NK-92 (cell line): ENCODE results near the gene SPIC.
"Not testable (repeated sequence)": the region's sequence is repeated elsewhere in the genome, so short reads cannot be mapped to it uniquely, and the experiment has no call there.

ENCODE experiments used
- DNase-seq: peaks from one replicate; lab custom pipeline; 2025; ENCODE audit not compliant: unreplicated experiment; lab: John Stamatoyannopoulos, UW

SPIC gene

DNA sequence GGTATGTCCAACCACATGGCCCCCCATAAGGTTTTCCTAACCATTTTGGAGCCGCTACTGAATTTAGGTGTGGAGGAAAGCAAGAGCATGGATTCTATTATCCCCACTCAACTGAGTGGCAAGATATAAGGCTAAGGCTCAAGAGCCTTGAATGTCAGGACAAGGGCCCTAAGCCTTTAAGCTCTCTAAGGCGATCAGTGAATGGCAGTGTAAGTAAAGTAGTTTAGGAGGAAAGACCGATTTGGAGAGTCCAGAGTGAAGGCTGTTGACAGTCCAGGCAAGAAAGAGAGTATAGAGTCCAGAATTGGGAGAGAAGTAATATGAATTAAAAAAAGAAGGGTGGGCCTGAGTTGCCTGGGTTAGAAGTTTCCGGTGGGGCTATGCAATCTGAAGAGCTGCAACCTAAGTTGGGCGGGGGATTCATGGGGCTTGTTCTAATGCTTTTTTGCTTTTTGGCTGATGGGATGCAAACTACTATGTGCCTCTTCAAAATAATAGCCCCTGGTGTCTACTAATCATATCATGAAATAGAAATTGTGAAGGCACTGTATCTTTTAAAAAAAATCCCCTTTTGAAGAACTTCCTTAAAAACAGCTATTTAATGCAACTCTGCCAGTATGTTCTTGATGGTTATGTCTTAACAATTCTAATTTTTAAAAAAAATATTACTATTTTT, at the start of gene SPIC:
Gene SPIC, plus strand, starts transcription at position 626 of the 676 bp plus-strand sequence. CDS start 1,569 bp downstream, outside the sequence.
- DNase-seq: no peak

DNA sequence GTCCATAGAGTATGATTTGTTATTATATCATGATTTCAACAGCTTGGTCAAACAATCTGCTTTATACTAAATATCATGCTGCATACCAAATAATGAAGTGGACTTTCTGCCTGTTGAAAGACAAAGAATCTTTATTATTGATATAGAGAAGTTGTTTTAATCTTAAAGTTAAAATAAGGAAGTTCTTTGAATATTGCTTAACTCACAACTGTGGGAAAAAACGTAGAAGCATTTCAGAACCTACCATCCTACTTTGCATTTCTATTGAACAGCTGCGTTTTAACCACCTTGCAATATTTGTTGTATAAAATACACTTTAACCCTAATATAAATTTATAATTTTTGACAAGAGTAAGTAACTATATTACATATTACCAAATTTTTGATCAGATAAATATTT, 44.7 kb upstream of the SPIC start:
- DNase-seq: no peak

DNA sequence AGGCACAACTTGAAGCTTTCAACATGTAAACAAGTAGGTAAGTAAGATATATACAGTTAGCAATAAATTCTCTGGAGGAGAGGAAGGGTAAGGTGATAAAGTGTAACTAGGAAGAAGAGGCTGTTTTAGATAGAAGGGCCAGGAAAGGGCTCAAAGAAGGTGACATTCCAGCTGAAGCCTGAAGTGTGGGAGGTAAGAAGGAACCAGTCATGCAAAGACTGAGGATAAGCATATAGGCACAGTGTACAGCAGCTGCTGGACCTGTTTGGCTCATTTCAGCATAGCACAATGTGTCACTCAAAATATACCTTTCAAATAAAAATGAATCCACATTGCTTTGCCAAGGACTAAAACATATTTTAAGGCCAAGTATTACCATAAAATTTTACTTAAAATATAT, 39.0 kb upstream of the SPIC start:
- DNase-seq: no peak

DNA sequence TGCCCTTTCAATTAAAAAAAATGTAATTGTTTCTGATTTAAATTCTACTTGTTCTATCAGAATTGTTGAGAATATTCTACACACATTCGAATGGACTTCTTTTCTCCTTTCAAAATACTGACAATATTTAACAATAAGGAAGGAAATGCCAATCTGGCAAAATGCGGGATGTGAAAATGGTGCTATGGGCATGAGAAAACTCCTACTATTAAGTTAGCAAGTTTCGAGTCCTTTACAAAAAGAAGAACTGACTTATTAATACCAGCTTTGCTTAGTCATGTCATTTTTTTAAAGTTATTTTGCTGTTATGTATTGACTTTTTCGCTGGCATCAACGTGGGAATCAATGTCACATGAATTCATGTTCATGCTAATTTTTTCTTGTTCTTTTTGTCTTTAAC, 35.9 kb upstream of the SPIC start:
- DNase-seq: no peak

DNA sequence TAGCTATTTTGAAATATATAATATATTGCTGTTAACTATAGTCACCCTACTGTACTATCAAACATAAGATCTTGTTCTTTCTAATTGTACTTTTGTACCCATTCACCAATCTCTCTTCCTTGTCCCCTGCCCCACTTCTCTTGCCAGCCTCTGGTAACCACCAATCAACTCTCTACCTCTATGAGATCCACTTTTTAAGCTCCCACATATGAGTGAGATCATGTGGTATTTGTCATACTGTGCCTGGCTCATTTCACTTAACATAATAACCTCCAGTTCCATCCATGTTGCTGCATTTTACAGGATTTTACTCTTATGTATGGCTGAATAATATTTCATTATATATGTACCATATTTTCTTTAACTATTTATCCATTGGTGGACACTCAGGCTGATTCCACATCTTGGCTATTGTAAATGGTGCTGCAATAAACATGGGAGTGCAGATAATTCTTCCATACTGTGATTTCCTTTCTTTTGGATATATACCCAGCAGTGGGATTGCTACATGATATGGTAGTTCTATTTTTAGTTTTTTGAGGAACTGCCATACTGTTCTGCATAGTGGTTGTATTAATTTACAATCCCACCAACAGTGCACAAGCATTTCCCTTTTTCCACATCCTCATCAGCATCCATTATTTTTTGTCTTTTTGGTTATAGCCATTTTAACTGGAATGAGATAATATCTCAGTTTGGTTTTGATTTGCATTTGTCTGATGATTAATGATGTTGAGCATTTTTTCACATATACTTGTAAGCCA, 33.5 kb upstream of the SPIC start:
- DNase-seq: no peak

DNA sequence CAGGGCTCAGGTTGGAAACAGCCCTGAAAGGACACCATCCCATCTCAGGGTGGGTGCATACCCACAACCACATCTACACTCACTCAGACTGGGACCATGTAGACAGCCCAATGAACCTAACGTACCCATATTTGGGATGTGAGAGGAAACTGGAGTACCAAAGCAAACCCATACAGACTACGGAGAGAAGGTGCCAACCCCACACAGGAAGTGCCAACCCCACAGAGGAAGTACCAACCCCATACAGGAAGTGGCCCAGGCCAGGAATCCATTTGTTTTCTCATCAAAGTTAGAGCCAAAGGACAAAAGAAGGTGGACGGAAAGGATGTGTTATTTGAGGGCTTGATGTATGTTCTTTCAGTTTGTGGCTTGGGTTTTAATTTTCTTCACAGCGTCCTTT, 19.5 kb upstream of the SPIC start:
- no peak for DNase-seq

DNA sequence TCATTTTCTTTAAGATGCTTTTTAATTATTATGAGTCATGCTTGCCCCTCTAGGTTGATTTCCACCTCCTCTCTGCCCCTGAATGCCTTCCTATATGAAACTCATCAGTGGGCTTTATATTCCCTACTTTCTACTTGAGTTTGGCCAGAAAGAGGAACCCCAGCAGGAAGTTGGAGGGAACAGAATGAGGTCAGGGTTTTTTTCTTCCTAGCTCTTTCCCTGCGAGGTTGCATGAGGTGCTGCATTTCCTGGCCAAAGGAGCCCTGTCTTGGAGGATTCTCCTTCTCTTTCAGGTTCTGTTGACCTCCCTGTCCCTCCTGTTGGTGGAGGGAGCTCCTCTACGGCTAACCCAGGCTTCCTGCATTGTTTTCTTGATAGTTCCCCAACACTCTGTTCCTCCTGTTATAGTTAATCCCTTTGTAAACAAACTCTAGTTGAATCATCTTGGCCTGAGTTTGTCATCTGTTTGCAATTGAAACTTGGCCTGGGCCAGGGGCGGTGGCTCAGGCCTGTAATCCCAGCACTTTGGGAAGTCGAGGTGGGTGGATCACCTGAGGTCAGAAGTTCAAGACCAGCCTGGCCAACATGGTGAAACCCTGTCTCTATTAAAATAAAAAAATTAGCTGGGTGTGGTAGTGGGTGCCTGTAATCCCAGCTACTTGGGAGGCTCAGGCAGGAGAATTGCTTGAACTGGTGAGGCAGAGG, 15.3 kb upstream of the SPIC start:
- DNase-seq: no peak

DNA sequence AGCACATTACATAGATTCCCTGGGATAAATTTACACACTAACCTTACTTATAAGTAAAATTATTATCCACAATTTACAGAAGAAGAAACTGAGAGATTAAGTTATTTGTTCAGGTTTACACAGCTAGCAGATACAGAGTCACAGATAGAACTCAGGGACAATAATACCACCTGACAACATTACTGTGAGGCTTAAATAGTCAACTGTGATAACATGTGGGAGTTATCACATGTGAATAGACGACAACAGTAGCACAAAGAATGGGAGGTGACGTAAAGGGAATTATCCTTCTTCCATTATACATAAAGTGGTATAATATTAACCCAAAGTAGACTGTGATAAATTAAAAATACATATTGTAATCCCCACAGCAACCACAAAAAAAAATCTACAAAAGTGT, 6.2 kb upstream of the SPIC start:
- DNase-seq: no peak

DNA sequence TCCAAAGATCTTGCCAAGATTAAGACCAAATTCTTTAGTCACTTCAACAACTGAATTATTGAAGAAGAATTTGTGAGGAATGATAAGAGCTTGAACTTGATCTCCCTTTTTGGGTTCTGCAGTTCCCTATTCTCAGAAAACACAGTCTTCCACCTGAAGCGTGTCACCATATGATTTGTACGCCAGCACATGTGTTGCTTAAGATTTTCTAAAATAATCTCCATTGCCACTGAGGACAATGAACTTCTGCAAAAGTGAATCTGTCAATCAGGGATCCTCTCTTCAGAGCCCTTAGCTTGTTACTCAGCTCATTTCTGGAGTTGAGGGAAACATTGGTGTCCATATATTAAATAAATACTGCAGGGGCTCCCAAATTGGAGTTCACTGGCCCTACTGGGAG, 4.2 kb upstream of the SPIC start:
- DNase-seq: no peak

DNA sequence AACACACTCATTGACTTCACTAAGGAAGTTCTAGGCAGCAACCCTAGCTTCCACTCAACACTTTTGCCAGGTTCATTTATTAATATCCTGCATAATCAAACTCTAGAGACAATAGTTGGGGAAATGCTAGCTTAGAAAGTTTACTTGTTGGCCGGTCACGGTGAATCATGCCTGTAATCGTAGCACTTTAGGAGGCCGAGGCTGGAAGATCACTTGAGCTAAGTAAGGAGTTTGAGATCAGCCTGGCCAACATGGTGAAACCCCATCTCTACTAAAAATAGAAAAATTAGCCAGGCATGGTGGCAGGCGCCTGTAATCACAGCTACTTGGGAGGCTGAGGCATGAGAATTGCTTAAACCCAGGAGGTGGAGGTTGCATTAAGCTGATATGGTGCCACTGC, 3.3 kb upstream of the SPIC start:
- not testable (repeated sequence) for DNase-seq

DNA sequence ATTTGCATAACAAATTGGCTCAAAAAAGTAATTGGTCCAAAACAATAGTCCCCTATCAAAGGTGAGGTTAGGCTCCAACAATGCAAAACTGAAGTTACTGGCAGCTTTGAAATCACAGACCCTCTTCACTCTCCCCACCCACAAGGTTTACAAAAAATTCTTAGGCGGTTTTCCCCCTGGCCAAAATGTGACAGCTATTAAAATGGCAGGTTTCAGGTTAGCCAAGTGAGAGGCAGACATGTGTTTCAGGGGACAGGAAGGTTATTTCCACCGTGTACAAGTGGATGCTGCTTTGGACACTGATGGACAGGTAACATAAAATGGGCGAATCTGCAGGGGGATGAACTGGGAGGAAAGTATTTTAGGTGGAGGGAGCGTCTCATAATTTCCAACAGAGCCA, 888 bp upstream of the SPIC start:
- no peak for DNase-seq

DNA sequence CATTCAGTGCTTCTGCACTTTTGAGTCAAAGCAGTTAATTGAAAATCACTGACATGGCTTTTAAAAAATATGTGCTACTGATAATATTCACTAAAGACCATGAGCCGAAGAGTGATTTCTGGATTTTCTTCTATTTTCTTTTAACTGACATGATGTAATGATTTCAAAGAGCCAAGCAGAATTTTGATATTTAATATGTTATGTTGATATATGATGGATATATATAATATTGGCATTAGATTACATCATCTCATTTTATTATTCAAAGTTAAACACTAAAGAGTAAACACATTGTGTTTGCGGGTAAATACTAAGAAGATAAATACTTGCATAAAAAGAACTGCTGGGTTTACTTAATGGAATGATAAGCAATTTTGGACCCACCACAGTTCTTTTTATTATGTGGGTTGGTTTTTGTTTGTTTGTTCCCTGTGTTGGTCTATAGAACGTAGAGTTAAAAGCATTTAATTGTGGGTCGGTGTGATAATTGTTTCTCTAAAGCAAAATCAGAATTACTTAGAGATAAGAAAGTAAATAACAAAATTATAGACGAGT, 692 bp downstream of the SPIC start:
- DNase-seq: no peak

DNA sequence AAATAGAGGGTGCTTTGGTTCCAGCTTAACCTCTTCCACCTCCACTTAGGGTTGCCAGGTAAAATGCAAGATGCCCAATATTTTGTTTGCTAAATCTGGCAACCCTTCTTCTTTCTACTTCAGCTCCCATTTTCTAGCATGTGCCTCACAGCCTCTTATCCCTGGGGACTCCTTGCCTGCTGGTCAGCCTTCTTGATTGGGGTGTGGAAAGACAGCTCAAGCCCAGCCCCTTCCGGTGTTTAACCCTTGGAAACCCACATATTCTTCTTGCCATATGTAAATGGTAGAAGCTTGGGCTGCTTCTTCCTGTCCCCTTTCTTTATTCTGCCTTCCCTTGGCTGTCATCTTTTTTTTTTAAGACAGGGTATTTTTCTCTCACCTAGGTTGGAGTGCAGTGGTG, 5.7 kb downstream of the SPIC start:
- no peak for DNase-seq

DNA sequence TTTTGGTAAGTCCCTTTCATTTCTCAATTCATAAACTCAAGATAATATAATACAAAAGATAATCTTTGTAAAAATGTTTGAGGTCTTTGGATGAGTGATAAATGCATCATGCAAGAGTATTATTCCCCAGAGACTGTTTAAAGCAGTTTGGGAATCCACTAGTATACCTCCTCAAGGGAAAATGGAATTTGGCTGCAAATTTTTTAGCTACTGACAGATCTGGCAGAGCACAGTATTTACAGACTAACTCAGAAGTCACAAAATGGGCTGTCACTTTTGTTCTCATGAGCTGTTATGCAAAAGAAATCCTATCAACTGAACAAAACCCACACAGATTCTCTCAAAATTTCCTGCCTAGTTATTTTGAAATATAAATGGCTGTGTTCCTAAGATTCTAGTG, 9.9 kb downstream of the SPIC start:
- no peak for DNase-seq

DNA sequence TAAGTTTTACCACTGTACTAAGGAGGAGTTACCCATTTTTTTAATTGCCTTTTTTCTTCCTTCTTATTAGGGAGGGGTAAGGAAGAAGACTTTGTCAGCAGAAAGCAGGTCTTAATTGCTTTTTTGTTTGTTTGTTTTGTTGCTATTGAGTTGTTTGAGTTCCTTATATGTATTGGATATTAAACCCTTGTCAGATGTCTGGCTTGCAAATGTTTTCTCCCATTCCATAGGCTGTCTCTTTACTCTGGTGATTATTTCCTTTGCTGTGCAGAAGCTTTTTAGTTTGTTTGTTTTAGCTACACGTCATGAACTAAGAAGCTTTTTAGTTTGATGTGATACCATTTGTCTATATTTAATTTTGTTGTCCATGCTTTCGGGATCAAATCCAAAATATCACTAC, 13.3 kb downstream of the SPIC start:
- no peak for DNase-seq

DNA sequence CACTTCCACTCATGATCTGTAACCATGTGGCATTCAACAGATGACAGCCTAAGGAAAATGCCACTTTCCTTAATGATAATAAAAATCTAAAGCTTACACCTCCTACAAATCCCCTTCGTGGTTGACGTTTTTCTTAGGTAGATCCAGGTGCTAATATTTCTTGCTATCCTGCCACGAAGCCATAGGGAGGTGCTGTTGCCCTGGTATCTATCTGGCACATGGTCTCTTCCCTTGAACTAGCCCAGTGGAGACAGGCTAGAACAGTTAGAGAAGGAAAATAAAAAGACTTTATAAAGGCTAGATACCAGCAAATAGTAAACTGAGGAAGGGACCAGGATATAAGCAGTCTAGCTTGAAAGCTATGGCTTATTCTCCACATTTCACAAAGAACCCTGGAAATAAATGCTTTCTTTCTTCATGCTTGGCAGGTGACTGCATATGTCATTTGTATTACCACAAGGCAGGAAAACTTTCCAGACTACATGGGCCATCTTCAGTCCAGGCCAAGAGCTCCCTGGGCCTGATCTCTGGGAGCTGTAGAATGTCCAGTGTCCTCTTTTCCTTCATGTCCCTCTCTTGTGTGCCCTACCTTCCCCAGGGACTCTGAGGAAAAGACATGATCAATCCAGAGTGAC, 15.3 kb downstream of the SPIC start:
- no peak for DNase-seq

DNA sequence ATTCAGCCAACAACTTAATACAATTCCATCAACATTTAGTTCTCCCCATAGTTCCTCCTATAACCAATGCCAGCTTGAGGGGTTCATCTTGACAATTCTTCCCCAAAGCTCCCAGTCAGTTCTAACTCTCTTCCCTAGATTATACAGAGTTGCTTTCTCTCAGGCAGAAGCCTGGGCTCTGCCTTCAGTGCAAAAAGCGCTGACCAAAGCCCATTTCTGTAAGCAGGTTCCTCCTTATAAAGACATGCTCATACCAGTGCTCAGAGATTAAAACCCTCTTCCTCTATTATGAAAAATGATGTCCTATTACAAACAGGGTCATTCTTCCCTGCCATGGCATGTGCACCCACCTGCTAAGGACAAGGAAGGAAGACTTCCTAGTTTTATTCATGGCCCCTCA, 16.2 kb downstream of the SPIC start:
- DNase-seq: no peak

DNA sequence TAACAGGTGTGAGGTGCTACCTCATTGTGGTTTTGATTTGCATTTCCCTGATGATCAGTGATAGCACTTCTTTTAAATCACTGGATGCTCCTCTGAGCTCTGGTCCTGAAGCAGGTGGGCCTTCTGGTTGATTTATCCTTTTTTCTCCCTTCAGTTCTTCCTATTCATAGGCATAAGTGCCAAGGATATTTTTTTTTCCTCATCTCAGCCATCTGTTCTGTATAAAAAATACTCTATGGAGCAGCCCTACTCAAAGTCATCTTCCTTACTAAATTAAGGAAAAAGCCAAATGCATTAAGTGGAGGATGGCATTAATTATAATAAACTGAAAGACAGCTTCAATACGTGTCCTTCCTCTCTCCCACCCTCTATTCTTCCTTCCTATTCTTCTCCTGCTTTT, 18.4 kb downstream of the SPIC start:
- DNase-seq: no peak

DNA sequence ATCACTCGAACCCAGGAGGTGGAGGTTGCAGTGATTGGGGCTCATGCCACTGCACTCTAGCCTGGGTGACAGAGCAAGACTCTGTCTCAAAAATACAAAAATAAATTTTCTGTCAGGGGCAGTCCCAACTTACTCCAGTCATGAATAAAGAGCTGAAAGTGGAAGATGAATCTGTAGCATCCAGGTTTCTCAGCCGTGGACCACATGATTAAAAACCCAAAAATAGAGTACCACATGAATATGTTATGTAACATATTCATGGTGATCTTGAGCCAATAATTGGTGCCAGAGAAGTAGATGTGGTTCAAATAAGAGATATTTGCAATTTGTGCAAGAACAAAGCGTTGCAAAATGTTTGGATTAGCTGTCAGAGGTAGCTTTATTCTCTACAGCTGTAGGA, 23.1 kb downstream of the SPIC start:
- no peak for DNase-seq

DNA sequence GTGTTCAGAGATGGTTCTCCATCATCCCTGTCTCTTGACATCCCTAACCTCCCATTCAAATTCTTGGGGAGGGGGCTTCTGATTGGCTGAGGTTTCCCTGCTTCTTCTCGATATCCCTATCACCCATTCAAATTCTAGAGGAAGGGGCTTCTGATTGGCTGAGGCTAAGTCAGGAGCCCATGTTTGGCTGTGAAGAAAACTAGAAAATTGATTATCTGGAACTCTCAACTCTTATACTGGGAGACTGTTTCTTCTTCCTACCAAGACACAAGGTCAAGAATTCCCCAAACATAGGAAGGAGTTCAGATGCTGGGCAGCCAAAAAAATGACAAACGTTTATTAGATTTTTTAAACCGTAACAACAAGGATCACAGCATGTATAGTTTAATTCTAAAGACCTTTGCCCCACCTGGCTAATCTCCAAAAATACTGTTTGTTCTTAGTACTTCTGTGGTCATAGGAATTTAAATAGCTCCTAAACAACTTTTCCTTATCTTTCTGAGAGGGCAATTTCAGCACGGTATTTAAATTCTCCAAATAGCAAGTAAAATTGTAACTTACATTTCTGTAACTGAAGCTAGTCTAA, 26.4 kb downstream of the SPIC start:
- DNase-seq: no peak

DNA sequence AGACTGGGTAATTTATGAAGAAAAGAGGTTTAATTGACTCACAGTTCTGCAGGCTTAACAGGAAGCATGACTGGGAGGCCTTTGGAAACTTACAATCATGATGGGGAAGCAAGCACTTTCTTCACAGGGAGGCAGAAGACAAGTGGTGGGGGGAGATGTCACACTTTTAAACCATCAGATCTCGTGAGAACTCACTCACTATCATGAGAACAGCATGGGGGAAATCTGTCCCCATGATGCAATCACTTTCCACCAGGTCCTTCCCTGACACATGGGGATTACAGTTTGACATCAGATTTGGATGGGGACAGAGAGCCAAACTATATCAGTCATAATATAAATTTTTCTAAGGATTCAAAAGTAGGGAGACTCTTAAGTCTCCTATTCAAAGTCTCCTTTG, 46.0 kb downstream of the SPIC start:
- DNase-seq: no peak
